ENCODE results near the gene CLK3.

CLK3 gene

GRCh38 chr15:74608786-74609185 lies 6.8 kb upstream of the CLK3 start:
- ATAC-seq (ENCODE audit: low read depth) (no peak), DNase-seq (ENCODE audit: low spot score) (no peak)
- TF ChIP-seq, protein P1, sequence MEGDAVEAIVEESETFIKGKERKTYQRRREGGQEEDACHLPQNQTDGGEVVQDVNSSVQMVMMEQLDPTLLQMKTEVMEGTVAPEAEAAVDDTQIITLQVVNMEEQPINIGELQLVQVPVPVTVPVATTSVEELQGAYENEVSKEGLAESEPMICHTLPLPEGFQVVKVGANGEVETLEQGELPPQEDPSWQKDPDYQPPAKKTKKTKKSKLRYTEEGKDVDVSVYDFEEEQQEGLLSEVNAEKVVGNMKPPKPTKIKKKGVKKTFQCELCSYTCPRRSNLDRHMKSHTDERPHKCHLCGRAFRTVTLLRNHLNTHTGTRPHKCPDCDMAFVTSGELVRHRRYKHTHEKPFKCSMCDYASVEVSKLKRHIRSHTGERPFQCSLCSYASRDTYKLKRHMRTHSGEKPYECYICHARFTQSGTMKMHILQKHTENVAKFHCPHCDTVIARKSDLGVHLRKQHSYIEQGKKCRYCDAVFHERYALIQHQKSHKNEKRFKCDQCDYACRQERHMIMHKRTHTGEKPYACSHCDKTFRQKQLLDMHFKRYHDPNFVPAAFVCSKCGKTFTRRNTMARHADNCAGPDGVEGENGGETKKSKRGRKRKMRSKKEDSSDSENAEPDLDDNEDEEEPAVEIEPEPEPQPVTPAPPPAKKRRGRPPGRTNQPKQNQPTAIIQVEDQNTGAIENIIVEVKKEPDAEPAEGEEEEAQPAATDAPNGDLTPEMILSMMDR (IDR thresholded peaks at IDR 0.05; ENCODE audit: poor library complexity, severe bottlenecking), result no peak

DNA sequence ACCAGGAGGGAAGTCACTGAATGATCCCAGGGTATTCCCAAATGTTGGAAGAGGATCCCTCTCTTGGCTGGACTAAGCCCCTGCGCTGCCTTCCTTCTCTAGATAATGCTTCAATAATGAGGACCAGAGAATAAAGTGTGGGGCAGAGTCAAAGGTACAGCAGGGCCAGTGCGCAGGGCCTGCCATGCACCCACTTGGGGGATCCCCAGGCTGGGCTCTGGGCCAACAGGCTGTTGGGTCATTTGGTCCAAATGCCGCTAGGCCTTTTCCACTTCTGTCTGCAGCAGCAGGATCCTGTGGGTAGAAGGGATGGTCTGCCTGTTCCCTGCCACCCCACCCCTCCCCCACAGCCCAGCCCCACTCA lies 5.7 kb upstream of the CLK3 start:
- no peaks in the 10 kb centered on the region for H3K9me3 ChIP-seq (ENCODE audit: severe bottlenecking)

More at GRCh38 chr15:74608786-74609185, 6.8 kb upstream of the CLK3 start:
- H3K36me3 ChIP-seq (ENCODE audit: low read depth), result no peaks in the 10 kb centered on the region
- no peaks in the 10 kb centered on the region for H3K4me1 ChIP-seq (ENCODE audit: insufficient read depth, poor library complexity, severe bottlenecking)
- no peak overlapping the region for H3K4me3 ChIP-seq (ENCODE audit: severe bottlenecking)
- H3K27me3 ChIP-seq (ENCODE audit: insufficient read depth, poor library complexity, severe bottlenecking), result no peaks in the 10 kb centered on the region
- no peaks in the 10 kb centered on the region for H3K9me3 ChIP-seq (ENCODE audit: severe bottlenecking)
- H3K27ac ChIP-seq (ENCODE audit: poor library complexity, severe bottlenecking), result no peak overlapping the region

DNA sequence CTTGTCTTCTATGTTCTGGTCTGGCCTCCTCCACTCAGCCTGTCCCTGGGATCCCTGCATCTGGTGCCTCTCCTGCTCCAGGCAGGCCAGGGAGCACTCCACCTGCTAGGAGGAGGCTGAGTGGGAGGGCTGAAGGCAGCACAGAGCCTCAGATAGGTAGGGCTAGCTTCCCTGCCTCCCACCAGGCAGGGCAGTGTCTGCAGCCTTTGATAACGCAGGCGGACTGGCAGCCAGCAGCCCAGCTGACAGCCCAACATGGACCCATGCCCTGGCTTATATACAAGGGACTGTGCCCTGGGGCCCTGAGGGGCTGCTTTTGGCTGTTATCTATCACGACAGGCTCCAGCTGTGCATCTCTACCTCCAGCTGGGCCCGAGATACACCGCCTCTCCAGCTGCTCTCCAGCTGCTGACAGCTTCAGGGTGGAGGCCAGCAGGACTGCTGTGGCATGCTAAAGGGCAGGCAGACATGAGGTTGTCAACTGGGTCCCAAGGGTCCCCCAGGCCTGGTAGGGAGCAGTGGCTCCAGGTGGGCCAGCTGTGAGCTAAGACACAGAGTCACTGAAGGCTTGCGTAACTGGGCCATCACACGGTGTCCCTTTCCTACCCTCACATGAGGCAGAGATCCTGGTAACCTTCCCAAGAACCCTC lies 5.2 kb upstream of the CLK3 start:
- no peaks in the 10 kb centered on the region for H3K9me3 ChIP-seq (ENCODE audit: severe bottlenecking)
- no peak overlapping the region for H3K27ac ChIP-seq (ENCODE audit: poor library complexity, severe bottlenecking)
- no peak for ATAC-seq (ENCODE audit: low read depth)
- TF ChIP-seq, protein P1 (IDR thresholded peaks at IDR 0.05; ENCODE audit: poor library complexity, severe bottlenecking), result no peak
- no peak overlapping the region for H3K4me3 ChIP-seq (ENCODE audit: severe bottlenecking)
- no peaks in the 10 kb centered on the region for H3K36me3 ChIP-seq (ENCODE audit: low read depth)
- H3K27me3 ChIP-seq (ENCODE audit: insufficient read depth, poor library complexity, severe bottlenecking), result no peaks in the 10 kb centered on the region
- H3K4me1 ChIP-seq (ENCODE audit: insufficient read depth, poor library complexity, severe bottlenecking), result no peaks in the 10 kb centered on the region
- DNase-seq (ENCODE audit: low spot score), result no peak

More for the DNA sequence above, 5.7 kb upstream of the CLK3 start:
- no peaks in the 10 kb centered on the region for H3K36me3 ChIP-seq (ENCODE audit: low read depth)
- no peaks in the 10 kb centered on the region for H3K4me1 ChIP-seq (ENCODE audit: insufficient read depth, poor library complexity, severe bottlenecking)
- DNase-seq (ENCODE audit: low spot score) (no peak), ATAC-seq (ENCODE audit: low read depth) (no peak)
- no peak overlapping the region for H3K4me3 ChIP-seq (ENCODE audit: severe bottlenecking)
- no peak overlapping the region for H3K27ac ChIP-seq (ENCODE audit: poor library complexity, severe bottlenecking)
- TF ChIP-seq, protein P1 (IDR thresholded peaks at IDR 0.05; ENCODE audit: poor library complexity, severe bottlenecking), result no peak
- no peaks in the 10 kb centered on the region for H3K27me3 ChIP-seq (ENCODE audit: insufficient read depth, poor library complexity, severe bottlenecking)

- Histone ChIP-seq H3K4me3 (ENCODE audit: severe bottlenecking) (no peak overlapping the region), H3K27me3 (ENCODE audit: insufficient read depth, poor library complexity, severe bottlenecking) (no peaks in the 10 kb centered on the region), H3K4me1 (ENCODE audit: insufficient read depth, poor library complexity, severe bottlenecking) (no peaks in the 10 kb centered on the region), H3K9me3 (ENCODE audit: severe bottlenecking) (no peaks in the 10 kb centered on the region), H3K36me3 (ENCODE audit: low read depth) (no peaks in the 10 kb centered on the region), H3K27ac (ENCODE audit: poor library complexity, severe bottlenecking) (no peak overlapping the region)
- TF ChIP-seq, protein P1 (IDR thresholded peaks at IDR 0.05; ENCODE audit: poor library complexity, severe bottlenecking), result no peak
- ATAC-seq (ENCODE audit: low read depth), result no peak
- no peak for DNase-seq (ENCODE audit: low spot score)
Measured at GRCh38 chr15:74611341-74611740, 4.3 kb upstream of the CLK3 start.

DNA sequence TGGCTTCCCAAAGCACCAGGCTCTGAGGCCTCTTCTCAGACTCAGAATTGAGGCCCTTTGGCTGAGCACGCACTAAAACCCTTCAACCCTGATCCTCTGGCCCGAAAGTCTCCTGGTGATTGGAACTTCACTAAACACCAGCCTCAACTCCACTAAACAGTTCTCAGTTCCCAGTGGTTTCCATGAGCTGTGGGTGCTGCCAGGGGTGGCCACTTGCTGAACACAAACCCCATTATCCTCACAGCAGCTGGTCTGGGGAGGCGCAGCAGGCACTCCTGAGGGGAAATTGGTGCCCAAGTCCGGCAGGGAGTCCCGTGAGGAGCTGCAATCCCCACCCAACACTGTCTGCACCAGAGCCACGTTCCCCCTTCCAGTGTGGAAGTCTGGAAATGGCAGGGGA lies 3.8 kb upstream of the CLK3 start:
- Histone ChIP-seq H3K27me3 (ENCODE audit: insufficient read depth, poor library complexity, severe bottlenecking) (no peaks in the 10 kb centered on the region), H3K9me3 (ENCODE audit: severe bottlenecking) (no peaks in the 10 kb centered on the region), H3K4me1 (ENCODE audit: insufficient read depth, poor library complexity, severe bottlenecking) (peaks cover under 1% of the 10 kb centered on the region), H3K27ac (ENCODE audit: poor library complexity, severe bottlenecking) (no peak overlapping the region), H3K36me3 (ENCODE audit: low read depth) (no peaks in the 10 kb centered on the region), H3K4me3 (ENCODE audit: severe bottlenecking) (no peak overlapping the region)
- TF ChIP-seq, protein P1 (IDR thresholded peaks at IDR 0.05; ENCODE audit: poor library complexity, severe bottlenecking), result no peak
- no peak for ATAC-seq (ENCODE audit: low read depth)
- no peak for DNase-seq (ENCODE audit: low spot score)
